ES-I3 (cell line): ENCODE data around the gene CD86.

Experiments used
- H3K36me3 ChIP-seq: 2 replicates; pipeline ENCODE4 v1.6.1; 2013; ENCODE audit warnings: mild to moderate bottlenecking, low read length, control low read depth, moderate library complexity; ENCODE audit not compliant: insufficient read depth
- H3K4me1 ChIP-seq: 2 replicates; pipeline ENCODE4 v1.6.1; 2013; ENCODE audit warnings: mild to moderate bottlenecking, control low read depth, low read length; ENCODE audit not compliant: insufficient read depth
- H3K9ac ChIP-seq: 2 replicates; pipeline ENCODE4 v1.6.1; 2013; ENCODE audit warnings: low read depth, mild to moderate bottlenecking, low read length, moderate library complexity
- H3K9me3 ChIP-seq: 2 replicates; pipeline ENCODE4 v1.6.1; 2013; ENCODE audit warnings: mild to moderate bottlenecking, low read length, moderate library complexity; ENCODE audit not compliant: control insufficient read depth, insufficient read depth

The CD86 gene

DNA sequence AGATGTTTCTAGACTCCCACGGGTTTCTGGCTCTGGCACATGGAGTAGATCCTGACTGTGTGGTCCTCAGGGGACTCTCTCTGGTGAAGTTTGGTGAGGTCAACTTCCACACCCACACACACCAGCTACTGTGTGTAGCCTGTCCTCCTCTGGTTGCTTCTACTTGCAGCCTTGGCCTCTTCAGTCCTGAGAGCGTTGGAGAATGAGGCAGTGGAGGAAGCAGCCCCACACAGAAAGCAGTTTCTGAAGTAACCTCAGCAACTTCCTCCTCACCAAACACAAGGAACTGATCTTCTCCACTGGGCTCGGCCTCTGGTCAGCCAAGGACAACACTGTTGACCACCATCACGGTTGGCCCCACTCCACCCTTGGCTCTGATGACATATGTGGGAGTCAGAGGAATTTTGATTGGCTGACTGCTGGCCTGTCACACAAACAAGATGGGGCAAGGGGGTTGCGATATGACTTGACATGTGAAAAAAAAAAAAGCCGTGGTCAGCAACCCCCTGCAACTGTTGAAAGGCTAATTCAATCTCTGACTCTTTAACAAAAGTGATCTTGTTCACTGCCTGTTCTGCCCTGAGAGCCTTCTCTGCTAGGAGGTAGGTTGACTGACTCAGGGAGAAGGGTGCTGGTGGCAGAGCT is 19.6 kb downstream of the CD86 start:
- Histone ChIP-seq H3K9ac (no peak overlapping the region), H3K36me3 (no peaks in the 10 kb centered on the region), H3K9me3 (no peaks in the 10 kb centered on the region), H3K4me1 (no peaks in the 10 kb centered on the region)

DNA sequence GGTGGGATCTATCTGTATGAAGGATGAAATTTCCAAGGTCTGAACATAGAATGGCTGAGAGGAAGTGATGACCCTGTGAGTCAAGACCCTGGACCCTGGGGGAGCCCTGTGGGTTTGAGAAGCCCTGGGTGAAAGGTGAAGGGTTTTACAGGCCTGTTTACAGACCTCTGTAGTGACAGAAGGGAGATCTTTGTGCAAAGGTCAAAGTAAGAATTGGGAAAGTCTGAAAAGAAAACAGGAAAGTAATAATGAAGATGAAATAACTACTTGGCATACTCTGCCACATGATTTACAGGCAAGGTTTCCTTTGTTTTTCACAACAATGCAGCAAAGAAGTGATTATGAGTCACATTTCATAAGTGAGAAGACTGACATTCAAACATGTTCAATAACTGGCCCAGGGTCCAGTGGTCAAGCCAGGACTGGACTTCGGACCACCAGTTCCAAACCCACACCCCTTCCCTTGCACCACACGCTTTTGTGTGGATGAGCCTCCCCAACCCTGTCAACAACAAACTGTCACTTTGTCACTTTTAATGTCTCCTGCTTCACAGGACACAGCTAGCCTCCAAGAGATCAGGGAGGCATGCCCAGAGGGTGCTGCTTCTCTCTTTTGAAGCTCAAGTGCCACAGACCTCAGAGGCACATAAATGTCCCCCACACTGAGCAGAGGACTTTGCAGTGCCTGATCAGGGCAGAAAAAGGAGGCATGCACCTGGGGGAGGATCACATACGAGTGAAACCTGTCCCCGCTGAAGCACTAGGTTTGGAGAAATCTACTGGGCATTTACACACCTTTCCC is 21.5 kb downstream of the CD86 start:
- no peaks in the 10 kb centered on the region for H3K9me3 ChIP-seq
- no peaks in the 10 kb centered on the region for H3K4me1 ChIP-seq
- H3K9ac ChIP-seq: no peak overlapping the region
- H3K36me3 ChIP-seq: no peaks in the 10 kb centered on the region

DNA sequence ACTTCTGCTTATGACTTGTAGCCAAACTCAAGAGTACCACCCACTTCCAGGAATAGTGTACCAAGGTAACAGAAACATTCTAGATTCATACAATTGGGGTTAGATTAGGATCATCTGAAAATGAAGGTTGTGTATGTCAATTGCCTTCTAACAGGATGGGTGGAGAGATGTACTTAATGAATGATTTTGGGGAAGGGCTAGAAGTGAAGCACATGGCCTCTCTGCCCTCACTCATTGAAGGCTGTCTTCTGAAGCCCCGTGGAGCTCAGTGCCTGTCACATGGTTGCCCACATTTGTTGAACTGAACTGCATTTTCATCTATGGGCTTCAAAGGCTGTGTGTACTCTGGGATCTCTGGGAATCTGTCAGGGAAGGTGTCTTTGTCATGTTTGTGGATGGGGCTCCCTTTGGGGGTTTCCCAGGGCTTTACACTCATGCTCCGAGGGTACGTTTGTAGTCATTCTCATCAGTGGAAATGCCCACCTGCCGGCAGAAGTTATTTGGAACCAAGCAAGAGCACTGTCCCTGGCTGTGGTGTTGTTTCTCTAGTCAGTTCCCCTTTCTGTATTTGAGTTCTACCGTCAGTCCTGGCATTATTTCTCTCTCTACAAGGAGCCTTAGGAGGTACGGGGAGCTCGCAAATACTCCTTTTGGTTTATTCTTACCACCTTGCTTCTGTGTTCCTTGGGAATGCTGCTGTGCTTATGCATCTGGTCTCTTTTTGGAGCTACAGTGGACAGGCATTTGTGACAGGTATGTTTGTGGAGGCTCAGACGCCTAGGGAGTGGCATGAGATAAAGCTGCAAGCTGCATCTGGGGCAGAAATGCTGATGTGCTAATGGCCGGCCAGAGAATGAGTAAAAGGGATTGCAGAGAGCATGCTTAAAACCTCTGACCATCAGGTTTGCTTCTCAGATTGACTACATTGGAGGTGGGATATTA is 22.4 kb downstream of the CD86 start:
- Histone ChIP-seq H3K9me3 (no peaks in the 10 kb centered on the region), H3K9ac (no peak overlapping the region), H3K4me1 (no peaks in the 10 kb centered on the region), H3K36me3 (no peaks in the 10 kb centered on the region)

DNA sequence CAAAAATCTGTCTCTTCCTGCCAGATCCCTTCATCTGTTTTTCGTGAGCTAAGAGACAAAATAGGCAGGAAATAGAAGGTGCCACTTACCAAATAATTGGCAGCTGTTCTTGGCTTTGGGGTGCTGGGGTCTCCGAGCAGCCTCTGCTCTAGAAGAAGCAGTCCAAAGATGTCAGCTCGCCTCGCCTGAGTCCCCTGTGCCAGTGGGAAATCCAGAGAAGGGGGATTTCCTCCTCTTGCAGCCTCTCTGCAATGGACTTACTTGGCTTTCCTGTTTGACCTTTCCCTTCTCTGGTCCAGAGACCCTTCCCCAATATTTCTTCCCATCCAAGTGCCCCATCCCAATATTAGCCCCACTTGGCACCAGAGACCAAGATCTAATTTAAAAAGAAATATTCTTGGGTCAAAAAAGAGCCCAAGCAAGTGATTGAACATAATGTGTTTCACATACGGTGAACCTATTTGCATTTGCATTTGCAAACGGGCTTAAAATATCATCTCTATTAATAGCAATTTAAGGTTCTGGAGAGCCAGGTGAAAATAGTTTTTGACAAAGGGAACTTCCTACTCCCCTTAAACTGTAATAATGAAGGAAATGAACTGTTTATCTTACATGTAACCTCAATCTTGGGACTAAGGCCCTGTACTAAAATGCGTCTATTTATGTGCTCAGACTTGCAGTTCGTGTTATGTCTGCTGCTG is 23.2 kb downstream of the CD86 start:
- H3K9ac ChIP-seq: no peak overlapping the region
- H3K9me3 ChIP-seq: no peaks in the 10 kb centered on the region
- no peaks in the 10 kb centered on the region for H3K36me3 ChIP-seq
- H3K4me1 ChIP-seq: no peaks in the 10 kb centered on the region

DNA sequence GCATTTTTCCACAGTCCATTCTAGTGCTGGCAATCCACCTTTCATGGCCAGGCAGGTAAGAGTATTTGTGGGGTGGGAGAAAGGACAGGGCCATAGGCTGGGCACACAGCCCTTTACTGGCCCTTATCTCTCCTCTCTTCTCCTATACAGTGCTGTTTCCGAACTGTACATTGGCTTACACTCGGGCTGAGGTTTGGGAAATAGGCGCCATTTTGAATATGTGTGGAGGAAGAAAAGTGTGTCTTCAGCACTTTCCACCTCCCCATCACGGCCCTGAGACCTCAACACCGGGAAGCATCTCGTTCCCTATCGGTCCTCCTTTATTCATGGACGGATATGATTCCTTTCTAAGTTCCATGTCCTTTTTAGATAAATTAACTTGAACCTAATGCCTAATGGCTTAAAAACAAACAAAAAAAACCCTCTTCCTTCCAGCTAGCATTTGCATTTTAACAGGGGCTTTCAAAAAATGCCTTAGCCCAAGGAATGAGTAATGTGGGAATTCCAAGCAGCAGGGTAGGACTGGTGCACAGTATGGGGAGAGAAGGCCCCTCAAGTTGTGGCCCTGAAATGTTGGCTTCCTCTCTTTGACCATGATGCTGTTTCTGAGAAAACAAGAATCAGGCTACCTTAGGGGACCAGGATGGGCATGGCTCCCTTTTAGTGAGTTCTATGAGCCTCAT is 24.5 kb downstream of the CD86 start:
- Histone ChIP-seq H3K9ac (no peak overlapping the region), H3K9me3 (no peaks in the 10 kb centered on the region), H3K36me3 (no peaks in the 10 kb centered on the region), H3K4me1 (no peaks in the 10 kb centered on the region)

DNA sequence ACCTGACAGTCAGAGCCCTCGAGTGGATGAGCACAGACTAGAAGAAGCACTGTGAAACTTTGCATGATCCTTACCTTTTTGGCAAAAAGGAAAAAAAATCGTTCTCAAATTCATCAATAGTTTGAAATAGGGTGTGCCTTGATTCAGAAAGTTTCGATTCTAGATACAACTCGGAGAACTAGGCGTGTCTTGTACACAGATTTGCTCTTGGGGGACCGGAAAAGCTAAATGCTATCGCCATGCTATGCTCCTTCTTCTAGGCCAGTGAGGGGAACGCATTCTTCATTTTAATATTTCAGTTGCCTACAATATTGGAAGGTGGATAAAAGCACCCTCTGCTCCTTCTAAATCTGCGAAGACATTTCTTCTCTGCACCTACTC is 25.0 kb downstream of the CD86 start:
- H3K4me1 ChIP-seq: no peaks in the 10 kb centered on the region
- no peaks in the 10 kb centered on the region for H3K36me3 ChIP-seq
- H3K9ac ChIP-seq: no peak overlapping the region
- H3K9me3 ChIP-seq: no peaks in the 10 kb centered on the region

DNA sequence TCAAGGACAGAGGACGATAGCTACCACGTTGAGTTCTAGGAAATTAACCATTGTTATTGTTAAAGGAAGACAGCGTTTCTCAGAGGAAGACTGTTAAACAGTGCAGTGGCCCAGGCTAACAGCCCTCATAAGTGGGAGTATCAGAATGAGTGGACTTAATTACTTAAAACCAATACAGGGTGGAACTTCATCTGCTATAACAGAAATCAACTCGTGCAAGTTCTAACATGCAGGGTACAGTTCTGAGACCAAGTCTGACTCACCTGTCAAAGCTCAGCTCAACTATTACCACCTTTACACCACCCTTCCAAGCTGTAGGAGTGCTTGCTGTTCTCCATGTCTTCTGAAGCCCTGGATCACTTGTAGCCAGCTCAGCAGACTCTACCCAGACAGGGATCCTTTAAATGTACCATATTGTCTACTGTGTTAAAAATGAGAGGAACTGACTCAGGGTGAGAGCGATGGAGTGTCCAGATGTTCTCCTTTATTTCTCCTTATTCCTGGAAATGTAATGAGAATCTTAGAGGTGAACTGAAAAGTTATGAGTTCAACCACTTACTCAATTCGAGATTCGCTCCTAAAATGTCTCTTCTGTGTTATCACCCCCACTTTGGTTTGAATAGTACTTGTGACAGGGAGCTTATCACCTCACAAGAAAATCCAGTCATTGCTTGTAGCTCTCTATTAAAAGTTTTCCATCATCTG is 26.5 kb downstream of the CD86 start:
- H3K36me3 ChIP-seq: no peaks in the 10 kb centered on the region
- no peak overlapping the region for H3K9ac ChIP-seq
- H3K4me1 ChIP-seq: no peaks in the 10 kb centered on the region
- no peaks in the 10 kb centered on the region for H3K9me3 ChIP-seq

DNA sequence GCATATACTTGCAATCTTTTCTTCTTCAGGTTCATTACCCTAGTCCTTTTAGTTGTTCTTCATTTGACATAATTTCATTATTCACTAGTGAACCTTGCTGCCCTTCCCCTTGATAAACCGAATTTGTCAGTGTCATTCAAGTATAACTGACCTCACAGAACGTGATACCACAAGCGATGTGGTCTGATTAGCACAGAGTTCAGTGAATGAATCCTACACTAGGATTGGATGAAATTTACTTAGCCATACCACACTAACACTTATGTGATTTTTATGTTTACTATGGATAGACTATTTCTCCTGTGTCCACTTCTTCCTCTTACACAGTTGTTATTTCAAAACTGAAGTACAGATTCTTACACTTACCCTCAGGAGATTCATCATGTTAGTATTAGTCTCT is 27.2 kb downstream of the CD86 start:
- Histone ChIP-seq H3K9me3 (no peaks in the 10 kb centered on the region), H3K36me3 (no peaks in the 10 kb centered on the region), H3K4me1 (no peaks in the 10 kb centered on the region), H3K9ac (no peak overlapping the region)

DNA sequence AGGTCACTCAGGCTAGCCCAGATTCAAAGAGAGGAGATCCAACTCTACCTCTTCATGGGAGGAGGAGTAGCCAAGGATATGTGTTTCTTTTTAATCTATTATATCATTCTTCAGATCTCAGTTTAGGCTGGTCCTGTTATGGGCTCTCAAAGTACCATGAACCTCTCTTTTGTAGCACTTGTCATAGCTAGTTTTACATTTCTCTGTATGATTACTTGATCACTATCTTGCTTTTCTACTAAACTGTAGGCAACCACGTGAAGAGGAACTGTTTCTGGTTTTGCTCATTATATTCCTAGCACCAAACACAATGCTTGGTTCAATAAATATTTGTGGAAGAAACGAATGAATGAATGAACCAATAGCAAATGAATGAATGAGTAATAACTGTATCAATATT is 29.6 kb downstream of the CD86 start:
- Histone ChIP-seq H3K4me1 (no peaks in the 10 kb centered on the region), H3K36me3 (no peaks in the 10 kb centered on the region)

DNA sequence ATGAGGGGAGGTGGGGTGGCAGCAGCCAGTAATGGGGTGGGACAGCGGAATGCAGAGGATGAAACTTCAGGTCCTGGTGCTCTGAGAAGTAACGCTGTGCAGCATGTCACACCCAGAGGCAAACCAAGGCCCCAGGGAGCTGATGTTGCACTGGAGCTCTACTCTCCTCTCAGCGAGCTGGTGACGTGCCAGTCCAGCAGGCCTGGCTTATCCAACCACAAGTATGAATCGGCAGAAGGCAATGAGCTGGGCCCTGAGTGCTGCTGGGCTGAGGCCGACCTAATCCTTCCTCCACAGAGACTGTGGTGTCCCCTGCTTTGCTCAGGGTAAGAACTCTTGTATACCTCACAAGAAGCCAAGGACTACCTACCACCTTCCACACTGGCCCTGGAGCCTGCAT is 30.5 kb downstream of the CD86 start:
- Histone ChIP-seq H3K9ac (no peak overlapping the region), H3K4me1 (no peaks in the 10 kb centered on the region), H3K9me3 (no peaks in the 10 kb centered on the region), H3K36me3 (no peaks in the 10 kb centered on the region)

More for the DNA sequence above, 29.6 kb downstream of the CD86 start:
- H3K9me3 ChIP-seq: no peaks in the 10 kb centered on the region
- no peak overlapping the region for H3K9ac ChIP-seq

DNA sequence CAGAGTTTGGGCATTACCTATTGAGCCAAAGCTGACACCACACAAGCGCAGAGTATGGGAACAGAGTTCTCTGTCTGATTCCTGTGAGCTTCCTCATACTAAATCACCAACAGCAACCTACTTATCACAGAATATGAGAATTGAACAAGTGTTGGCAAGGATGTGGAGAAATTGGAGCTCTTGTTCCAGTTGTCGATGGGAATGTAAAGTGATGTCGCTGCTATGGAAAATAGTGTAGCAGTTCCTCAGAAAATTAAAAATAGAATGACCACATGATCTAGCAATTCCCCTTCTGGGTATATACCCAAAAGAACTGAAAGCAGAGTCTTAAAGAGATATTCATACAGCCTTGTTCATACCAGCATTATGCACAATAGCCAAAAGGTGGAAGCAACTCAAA is 33.4 kb downstream of the CD86 start:
- Histone ChIP-seq H3K4me1 (no peaks in the 10 kb centered on the region), H3K9me3 (no peaks in the 10 kb centered on the region), H3K36me3 (no peaks in the 10 kb centered on the region), H3K9ac (no peak overlapping the region)

DNA sequence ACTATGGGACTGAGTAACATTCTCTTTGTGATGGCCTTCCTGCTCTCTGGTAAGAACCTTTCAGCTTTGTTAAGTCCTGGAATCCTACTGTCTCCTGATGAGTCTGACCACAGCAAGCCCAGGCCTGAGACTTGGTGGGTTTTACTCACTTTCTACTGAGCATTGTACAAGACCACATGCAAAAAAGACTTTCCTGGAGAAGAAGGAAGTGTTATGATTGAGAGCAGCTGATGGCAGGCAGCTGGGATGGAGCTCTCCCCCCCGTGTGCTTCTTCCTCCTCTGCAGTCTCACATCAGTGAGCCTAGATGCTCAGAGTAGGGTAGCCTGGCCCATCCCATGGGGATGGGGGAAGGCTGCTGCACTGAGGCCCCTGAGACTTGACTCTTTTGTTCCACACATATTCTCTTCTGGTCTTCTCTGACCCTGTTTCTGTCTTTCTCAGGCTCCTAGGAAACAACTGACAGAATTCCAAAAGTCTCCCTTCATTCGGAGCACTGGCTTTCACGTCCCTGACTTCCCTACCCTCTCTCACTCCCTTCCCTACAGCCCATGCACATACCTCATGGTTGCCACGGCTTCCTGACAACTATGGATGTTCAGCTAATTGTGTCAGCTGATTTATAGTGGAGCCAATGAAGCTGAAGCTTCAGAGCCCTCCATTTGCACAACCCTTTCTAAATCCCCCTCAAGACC is 36.6 kb downstream of the CD86 start:
- H3K9ac ChIP-seq: no peak overlapping the region

More for the DNA sequence above, 36.6 kb downstream of the CD86 start:
- H3K36me3 ChIP-seq: no peaks in the 10 kb centered on the region
- no peaks in the 10 kb centered on the region for H3K9me3 ChIP-seq
- no peaks in the 10 kb centered on the region for H3K4me1 ChIP-seq
